Measurements from ENCODE around the gene ERAP2. TPM values are rescaled to one million over a fixed set of nuclear protein-coding genes. Genes with fewer than 3 reads are reported as not detected.

Gene ERAP2
- total and polyA plus RNA-seq, 10 of the 15 experiments (the other 5 are each of a cell fraction or from before 2014, with no cell fraction given) = 4.0 to 28.7 (median 11.7) TPM

- no peak for TF ChIP-seq BCLAF1 (IDR thresholded peaks at IDR 0.05)
- 0 out of 2 replicates have a peak, but pooled peaks have one; percentile 22 for TF ChIP-seq NR2F1 (conservative IDR thresholded peaks at IDR 0.05)
- TF ChIP-seq SMC3 (IDR thresholded peaks at IDR 0.05; ENCODE audit: borderline replicate concordance, low read length) = peak; percentile 24; the same call in 1 of the 2 replicates
- peak; percentile 25; the same call in 1 of the 2 replicates for TF ChIP-seq IKZF1 (conservative IDR thresholded peaks at IDR 0.05)
- no peak for TF ChIP-seq BMI1 (IDR thresholded peaks at IDR 0.05; ENCODE audit: borderline replicate concordance)
- TF ChIP-seq PAX8 (IDR thresholded peaks at IDR 0.05) = no peak
- TF ChIP-seq, protein P1, sequence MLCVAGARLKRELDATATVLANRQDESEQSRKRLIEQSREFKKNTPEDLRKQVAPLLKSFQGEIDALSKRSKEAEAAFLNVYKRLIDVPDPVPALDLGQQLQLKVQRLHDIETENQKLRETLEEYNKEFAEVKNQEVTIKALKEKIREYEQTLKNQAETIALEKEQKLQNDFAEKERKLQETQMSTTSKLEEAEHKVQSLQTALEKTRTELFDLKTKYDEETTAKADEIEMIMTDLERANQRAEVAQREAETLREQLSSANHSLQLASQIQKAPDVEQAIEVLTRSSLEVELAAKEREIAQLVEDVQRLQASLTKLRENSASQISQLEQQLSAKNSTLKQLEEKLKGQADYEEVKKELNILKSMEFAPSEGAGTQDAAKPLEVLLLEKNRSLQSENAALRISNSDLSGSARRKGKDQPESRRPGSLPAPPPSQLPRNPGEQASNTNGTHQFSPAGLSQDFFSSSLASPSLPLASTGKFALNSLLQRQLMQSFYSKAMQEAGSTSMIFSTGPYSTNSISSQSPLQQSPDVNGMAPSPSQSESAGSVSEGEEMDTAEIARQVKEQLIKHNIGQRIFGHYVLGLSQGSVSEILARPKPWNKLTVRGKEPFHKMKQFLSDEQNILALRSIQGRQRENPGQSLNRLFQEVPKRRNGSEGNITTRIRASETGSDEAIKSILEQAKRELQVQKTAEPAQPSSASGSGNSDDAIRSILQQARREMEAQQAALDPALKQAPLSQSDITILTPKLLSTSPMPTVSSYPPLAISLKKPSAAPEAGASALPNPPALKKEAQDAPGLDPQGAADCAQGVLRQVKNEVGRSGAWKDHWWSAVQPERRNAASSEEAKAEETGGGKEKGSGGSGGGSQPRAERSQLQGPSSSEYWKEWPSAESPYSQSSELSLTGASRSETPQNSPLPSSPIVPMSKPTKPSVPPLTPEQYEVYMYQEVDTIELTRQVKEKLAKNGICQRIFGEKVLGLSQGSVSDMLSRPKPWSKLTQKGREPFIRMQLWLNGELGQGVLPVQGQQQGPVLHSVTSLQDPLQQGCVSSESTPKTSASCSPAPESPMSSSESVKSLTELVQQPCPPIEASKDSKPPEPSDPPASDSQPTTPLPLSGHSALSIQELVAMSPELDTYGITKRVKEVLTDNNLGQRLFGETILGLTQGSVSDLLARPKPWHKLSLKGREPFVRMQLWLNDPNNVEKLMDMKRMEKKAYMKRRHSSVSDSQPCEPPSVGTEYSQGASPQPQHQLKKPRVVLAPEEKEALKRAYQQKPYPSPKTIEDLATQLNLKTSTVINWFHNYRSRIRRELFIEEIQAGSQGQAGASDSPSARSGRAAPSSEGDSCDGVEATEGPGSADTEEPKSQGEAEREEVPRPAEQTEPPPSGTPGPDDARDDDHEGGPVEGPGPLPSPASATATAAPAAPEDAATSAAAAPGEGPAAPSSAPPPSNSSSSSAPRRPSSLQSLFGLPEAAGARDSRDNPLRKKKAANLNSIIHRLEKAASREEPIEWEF (IDR thresholded peaks at IDR 0.05; ENCODE audit: insufficient replicate concordance, low read depth, low read length) = no peak
- TF ChIP-seq BCL11A (IDR thresholded peaks at IDR 0.05; ENCODE audit: low read depth, low read length) = no peak
- TF ChIP-seq EP300 (IDR thresholded peaks at IDR 0.05; ENCODE audit: borderline replicate concordance in 1 of 2, control insufficient read depth in 1 of 2, low read depth in 2 of 2, low read length in 2 of 2) = no peak
- TF ChIP-seq EED (IDR thresholded peaks at IDR 0.05; ENCODE audit: low read depth) = peak; percentile 69
- no peak for TF ChIP-seq KAT2A (conservative IDR thresholded peaks at IDR 0.05; ENCODE audit: control insufficient read depth, low read depth, low read length)
- no peak for TF ChIP-seq RBBP5 (conservative IDR thresholded peaks at IDR 0.05)
- TF ChIP-seq ZNF217 (IDR thresholded peaks at IDR 0.05) = no peak
- no peak for TF ChIP-seq REST (IDR thresholded peaks at IDR 0.05; ENCODE audit: low read depth, low read length)
- peak; percentile 27; the same call in 1 of the 2 replicates for TF ChIP-seq CREB1 (IDR thresholded peaks at IDR 0.05; ENCODE audit: low read depth)
- TF ChIP-seq FOXK2 (IDR thresholded peaks at IDR 0.05) = no peak
- TF ChIP-seq RAD21 (IDR thresholded peaks at IDR 0.05; ENCODE audit: insufficient read depth, low read depth, low read length) = peak; percentile 60
- no peak for TF ChIP-seq MEF2A (IDR thresholded peaks at IDR 0.05; ENCODE audit: insufficient read depth, low read depth, low read length)
- no peak for TF ChIP-seq ZNF207 (IDR thresholded peaks at IDR 0.05; ENCODE audit: borderline replicate concordance)
- TF ChIP-seq WRNIP1 (IDR thresholded peaks at IDR 0.05; ENCODE audit: borderline replicate concordance, low read depth, low read length) = no peak
- TF ChIP-seq FOXM1 (IDR thresholded peaks at IDR 0.05; ENCODE audit: low read depth, low read length) = peak; percentile 41; the same call in 1 of the 2 replicates
Observed at GRCh38 chr5:96901384-96901783, 25.1 kb downstream of the ERAP2 start (continued).

All from GM12878 (cell line).